Ishikawa (cell line): ENCODE data around the gene LRRC8D.

ENCODE experiments used
- CEBPB ChIP-seq: IDR thresholded peaks from 2 replicates; pipeline ENCODE4 v1.6.1; 2012
- CREB1 ChIP-seq: IDR thresholded peaks from 2 replicates; pipeline ENCODE4 v1.6.1; 2012; ENCODE audit warnings: low read depth
- EGR1 ChIP-seq: IDR thresholded peaks from 2 replicates; pipeline ENCODE4 v1.6.1; 2012
- EP300 ChIP-seq: IDR thresholded peaks from 2 replicates; pipeline ENCODE4 v1.6.1; 2012; ENCODE audit warnings: borderline replicate concordance
- FOXM1 ChIP-seq: IDR thresholded peaks from 2 replicates; pipeline ENCODE4 v1.6.1; 2012; ENCODE audit warnings: low read depth, borderline replicate concordance
- NFIC ChIP-seq: IDR thresholded peaks from 2 replicates; pipeline ENCODE4 v1.6.1; 2012
- RAD21 ChIP-seq: IDR thresholded peaks from 2 replicates; pipeline ENCODE4 v1.6.1; 2012; ENCODE audit warnings: low read depth
- REST ChIP-seq: IDR thresholded peaks from 2 replicates; pipeline ENCODE4 v1.6.1; 2012; ENCODE audit warnings: low read depth, mild to moderate bottlenecking
- TAF1 ChIP-seq: IDR thresholded peaks from 2 replicates; pipeline ENCODE4 v1.6.1; 2012; ENCODE audit warnings: low read depth, mild to moderate bottlenecking
- TCF12 ChIP-seq: IDR thresholded peaks from 2 replicates; pipeline ENCODE4 v1.6.1; 2012; ENCODE audit warnings: low read depth
- TEAD4 ChIP-seq: IDR thresholded peaks from 2 replicates; pipeline ENCODE4 v1.6.1; 2012
- YY1 ChIP-seq: IDR thresholded peaks from 2 replicates; pipeline ENCODE4 v1.6.1; 2012; ENCODE audit warnings: low read depth
- ZBTB7A ChIP-seq: IDR thresholded peaks from 2 replicates; pipeline ENCODE4 v1.6.1; 2012; ENCODE audit warnings: low read depth
- TF ChIP-seq, protein P1 (sequence below): IDR thresholded peaks from 2 replicates; pipeline ENCODE4 v1.6.1; 2012
- TF ChIP-seq, protein P2 (sequence below): IDR thresholded peaks from 2 replicates; pipeline ENCODE4 v1.6.1; 2012

The LRRC8D gene

GRCh38 chr1:89898695-89899470 lies 78.1 kb downstream of the LRRC8D start:
- TF ChIP-seq CEBPB = no peak
- TF ChIP-seq, protein P1, sequence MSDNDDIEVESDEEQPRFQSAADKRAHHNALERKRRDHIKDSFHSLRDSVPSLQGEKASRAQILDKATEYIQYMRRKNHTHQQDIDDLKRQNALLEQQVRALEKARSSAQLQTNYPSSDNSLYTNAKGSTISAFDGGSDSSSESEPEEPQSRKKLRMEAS = no peak
- TF ChIP-seq TEAD4 = no peak
- no peak for TF ChIP-seq TAF1
- TF ChIP-seq RAD21 = no peak
- TF ChIP-seq, protein P2, sequence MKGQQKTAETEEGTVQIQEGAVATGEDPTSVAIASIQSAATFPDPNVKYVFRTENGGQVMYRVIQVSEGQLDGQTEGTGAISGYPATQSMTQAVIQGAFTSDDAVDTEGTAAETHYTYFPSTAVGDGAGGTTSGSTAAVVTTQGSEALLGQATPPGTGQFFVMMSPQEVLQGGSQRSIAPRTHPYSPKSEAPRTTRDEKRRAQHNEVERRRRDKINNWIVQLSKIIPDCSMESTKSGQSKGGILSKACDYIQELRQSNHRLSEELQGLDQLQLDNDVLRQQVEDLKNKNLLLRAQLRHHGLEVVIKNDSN = no peak

GRCh38 chr1:89900323-89900722 lies 79.5 kb downstream of the LRRC8D start:
- TF ChIP-seq, protein P2 = no peak
- TF ChIP-seq RAD21 (no peak), ZBTB7A (no peak)
- TF ChIP-seq, protein P1 = no peak

GRCh38 chr1:89900791-89901708 lies 80.2 kb downstream of the LRRC8D start:
- TF ChIP-seq CEBPB (no peak), NFIC (no peak), ZBTB7A (no peak), EGR1 (no peak), CREB1 (no peak), RAD21 (no peak), REST (no peak), TCF12 (no peak), FOXM1 (no peak)
- TF ChIP-seq, protein P2 = no peak
- TF ChIP-seq, protein P1 = no peak

DNA sequence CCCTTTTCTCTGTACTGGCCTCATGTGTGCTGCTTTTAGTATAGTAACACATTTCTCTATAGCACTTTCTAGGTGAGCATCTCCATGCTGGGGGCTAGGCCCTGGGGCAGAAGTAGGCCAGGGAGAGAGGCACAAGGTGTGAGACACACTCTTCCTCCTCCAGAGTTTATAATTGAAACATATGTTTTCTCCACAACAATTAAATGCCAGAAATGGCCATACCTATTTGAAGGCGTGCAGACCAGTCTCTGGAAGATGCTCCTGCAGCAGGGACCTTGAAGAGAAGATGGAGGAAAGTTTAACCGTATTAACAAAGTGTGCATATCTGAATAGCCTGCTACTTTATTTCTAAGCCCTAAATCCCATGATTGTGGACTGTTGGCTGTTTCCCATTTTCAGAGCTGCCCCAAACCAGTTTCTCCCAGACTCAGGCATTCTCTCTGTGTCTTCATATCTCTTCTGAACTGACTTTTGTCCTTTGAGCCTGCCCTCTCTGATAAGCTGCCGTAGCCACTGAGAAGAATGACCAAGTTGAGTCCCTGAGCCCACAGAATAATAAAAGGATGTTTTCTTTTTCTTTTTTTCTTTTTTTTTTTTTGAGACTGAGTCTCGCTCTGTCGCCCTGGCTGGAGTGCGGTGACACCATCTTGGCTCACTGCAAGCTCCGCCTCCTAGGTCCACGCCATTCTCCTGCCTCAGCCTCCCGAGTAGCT lies 81.3 kb downstream of the LRRC8D start:
- no peak for TF ChIP-seq REST
- TF ChIP-seq FOXM1 = no peak
- no peak for TF ChIP-seq ZBTB7A
- no peak for TF ChIP-seq YY1
- no peak for TF ChIP-seq CEBPB
- TF ChIP-seq CREB1 = no peak
- TF ChIP-seq, protein P2 = no peak
- TF ChIP-seq NFIC = no peak
- no peak for TF ChIP-seq TCF12
- no peak for TF ChIP-seq RAD21
- TF ChIP-seq EP300 = no peak
- no peak for TF ChIP-seq TEAD4
- no peak for TF ChIP-seq EGR1
- no peak for TF ChIP-seq TAF1
- TF ChIP-seq, protein P1 = no peak
